Testis (tissue), 2 donors: ENCODE measurements around the gene AGBL1.

Experiments used
- POLR2A ChIP-seq: fragments of 450-650 bp; IDR thresholded peaks from one replicate; pipeline ENCODE4 v1.6.1; 2017; ENCODE audit warnings: antibody characterized with exemption, mild to moderate bottlenecking, moderate library complexity
- TF ChIP-seq, protein P1 (sequence below), 3 experiments: fragments of 450-650 bp in 2 of 3; fragments of 200-600 bp in 1 of 3; sonication (generic) in 1 of 3; IDR thresholded peaks; one replicate each; pipeline ENCODE4 v1.5.1; 2016 to 2019; ENCODE audit warnings: antibody characterized with exemption in 3 of 3, mild to moderate bottlenecking in 2 of 3, moderate library complexity in 1 of 3

DNA sequence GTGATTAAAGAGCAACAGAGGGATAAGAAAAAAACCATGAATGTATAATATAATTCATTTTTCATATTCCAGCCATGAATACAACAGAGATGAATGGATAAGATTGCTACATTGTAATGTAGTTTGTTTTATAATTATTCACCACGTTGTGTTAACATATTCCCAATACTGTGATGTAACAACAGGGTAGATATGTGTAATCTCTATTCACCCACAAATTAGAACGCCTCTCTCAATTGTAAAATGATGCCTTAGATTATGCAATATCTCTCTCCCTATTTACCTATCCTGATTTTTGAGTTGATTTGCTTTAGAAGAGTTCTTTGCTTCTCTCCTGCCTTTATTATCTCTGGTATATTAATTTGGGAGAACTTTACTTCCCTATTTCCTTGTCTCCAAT, 193.6 kb downstream of the AGBL1 start:
- TF ChIP-seq, protein P1, sequence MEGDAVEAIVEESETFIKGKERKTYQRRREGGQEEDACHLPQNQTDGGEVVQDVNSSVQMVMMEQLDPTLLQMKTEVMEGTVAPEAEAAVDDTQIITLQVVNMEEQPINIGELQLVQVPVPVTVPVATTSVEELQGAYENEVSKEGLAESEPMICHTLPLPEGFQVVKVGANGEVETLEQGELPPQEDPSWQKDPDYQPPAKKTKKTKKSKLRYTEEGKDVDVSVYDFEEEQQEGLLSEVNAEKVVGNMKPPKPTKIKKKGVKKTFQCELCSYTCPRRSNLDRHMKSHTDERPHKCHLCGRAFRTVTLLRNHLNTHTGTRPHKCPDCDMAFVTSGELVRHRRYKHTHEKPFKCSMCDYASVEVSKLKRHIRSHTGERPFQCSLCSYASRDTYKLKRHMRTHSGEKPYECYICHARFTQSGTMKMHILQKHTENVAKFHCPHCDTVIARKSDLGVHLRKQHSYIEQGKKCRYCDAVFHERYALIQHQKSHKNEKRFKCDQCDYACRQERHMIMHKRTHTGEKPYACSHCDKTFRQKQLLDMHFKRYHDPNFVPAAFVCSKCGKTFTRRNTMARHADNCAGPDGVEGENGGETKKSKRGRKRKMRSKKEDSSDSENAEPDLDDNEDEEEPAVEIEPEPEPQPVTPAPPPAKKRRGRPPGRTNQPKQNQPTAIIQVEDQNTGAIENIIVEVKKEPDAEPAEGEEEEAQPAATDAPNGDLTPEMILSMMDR (IDR thresholded peaks at IDR 0.05) = no peak
- TF ChIP-seq POLR2A = no peak
